Neural progenitor cell (in vitro differentiated cells): Measurements from ENCODE around the gene SLC47A2.

ENCODE experiments used
- CTCF ChIP-seq: fragments of 200-600 bp; sonication (generic); IDR thresholded peaks from 2 replicates; pipeline ENCODE4 v1.5.1; 2017; ENCODE audit warnings: antibody characterized with exemption, mild to moderate bottlenecking
- EZH2 ChIP-seq: fragments of 200-600 bp; sonication (generic); IDR thresholded peaks from 2 replicates; pipeline ENCODE4 v1.6.1; 2017; ENCODE audit warnings: antibody characterized with exemption, mild to moderate bottlenecking, moderate library complexity

- TF ChIP-seq CTCF (no peak), EZH2 (no peak)
Observed at GRCh38 chr17:19717031-19717360, 612 bp upstream of the SLC47A2 start.
